Stimulated activated CD4-positive, alpha-beta T cell treated with anti-CD3 and anti-CD28 coated beads, Interleukin-1b, Interleukin-23, amount 100 ng/mL, for 1 hour (primary cell): Measurements from ENCODE around the gene ABCG1.

ENCODE experiments used
- DNase-seq, 2 donors: peaks; one replicate each; pipeline ENCODE4 v3.0.0-alpha.2; 2020; ENCODE audit warnings: low read depth in 2 of 2

The ABCG1 gene

DNA sequence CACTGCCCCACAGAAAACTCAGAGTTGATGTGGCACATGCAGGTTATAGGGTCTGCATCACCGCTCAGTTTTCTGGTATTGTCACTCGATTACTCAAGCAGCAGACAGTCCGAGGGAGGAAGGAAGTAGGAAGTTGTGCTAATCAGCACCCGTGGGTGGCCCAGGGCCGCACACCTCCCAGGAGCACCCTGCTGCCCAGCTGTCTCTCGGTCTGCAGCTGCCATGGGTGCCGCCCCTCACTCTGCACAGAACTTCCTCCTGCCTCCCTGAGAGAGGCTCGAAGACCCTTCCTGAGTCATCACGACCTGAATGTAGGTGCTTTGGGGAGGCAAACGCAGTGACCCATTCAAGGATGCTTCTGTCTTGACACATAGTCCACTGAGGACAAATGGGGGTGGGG is 100.4 kb downstream of the ABCG1 start:
- no peak for DNase-seq

DNA sequence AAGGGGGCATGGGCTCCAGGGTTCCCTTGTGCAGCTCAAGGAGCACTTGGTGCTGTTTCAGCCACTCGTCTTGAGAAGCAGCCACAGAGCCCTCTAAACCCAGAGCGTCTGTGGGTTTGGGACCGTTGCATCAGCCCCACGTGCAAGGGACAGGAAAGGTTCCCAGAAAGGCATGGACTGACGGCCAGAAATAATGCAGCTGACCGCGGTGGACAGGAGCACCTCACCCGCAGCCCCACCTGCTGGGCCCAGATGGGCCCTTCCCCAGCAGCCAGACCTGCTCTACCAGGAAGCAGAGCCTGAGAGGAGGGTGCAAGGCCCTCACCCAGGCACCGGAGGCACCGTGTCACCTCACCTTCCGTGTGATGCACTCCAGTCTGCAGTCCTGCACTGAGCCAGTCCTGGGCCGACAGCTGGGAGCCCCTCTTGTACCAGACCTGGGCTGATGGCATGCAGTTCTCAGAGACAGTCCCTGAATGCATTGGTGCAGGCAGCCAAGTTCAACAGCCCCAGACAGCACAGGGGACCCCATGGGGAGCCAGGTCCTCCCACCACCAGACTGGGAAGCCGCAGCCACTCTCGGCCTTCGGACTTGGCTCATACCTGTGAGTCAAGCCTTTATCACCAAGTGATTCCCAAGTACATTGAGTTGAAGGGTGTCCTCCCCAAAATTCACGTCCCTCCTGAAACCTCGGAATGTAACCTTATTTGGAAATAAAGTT is 101.1 kb downstream of the ABCG1 start:
- DNase-seq, result no peak

DNA sequence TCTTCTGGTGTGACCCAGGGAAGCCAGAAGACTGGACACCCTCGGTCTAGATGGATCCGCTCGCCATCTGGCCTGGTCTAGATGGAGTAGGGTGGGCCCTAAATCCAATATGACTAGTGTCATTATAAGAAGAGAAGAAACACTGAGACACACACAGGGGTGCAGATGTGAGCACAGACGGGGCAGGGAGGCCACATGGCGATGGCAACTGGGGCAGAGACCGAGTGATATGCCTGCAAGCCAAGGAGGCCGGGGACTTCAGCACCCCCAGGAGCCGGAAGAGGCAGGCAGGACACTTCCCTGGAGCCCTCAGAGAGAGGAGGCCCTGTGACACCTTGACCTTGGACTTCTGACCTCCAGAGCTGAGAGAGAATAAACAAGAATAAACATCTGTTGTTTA is 101.9 kb downstream of the ABCG1 start:
- no peak for DNase-seq

- no peak for DNase-seq
These were observed 102.3 kb downstream of the ABCG1 start for GRCh38 chr21:42321231-42321630.

- no peak for DNase-seq
These were observed 102.9 kb downstream of the ABCG1 start for GRCh38 chr21:42321845-42322244.

DNA sequence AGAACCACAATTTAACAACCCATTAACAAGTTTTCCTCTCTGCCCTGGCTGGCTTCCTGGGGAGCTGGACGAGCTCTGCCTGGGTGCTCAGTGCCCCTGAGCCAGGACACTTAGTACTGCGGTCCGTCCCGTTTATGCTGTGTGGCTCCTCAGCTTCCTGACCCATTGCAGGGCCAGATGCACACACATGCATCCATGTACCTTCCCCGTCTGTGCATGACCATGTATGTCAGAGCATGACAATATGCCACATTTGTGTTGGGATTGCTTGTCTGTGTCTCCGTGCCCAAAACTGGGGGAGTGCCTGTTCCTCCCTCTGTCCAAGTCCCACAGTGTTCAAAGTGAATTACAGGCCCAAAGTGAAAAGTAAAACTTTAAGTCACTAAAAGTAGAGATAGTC is 106.0 kb downstream of the ABCG1 start:
- DNase-seq, result no peak

GRCh38 chr21:42330380-42331371 is 111.7 kb downstream of the ABCG1 start:
- no peak for DNase-seq

- DNase-seq, result no peak
These were observed 112.7 kb downstream of the ABCG1 start for GRCh38 chr21:42331660-42332059.

DNA sequence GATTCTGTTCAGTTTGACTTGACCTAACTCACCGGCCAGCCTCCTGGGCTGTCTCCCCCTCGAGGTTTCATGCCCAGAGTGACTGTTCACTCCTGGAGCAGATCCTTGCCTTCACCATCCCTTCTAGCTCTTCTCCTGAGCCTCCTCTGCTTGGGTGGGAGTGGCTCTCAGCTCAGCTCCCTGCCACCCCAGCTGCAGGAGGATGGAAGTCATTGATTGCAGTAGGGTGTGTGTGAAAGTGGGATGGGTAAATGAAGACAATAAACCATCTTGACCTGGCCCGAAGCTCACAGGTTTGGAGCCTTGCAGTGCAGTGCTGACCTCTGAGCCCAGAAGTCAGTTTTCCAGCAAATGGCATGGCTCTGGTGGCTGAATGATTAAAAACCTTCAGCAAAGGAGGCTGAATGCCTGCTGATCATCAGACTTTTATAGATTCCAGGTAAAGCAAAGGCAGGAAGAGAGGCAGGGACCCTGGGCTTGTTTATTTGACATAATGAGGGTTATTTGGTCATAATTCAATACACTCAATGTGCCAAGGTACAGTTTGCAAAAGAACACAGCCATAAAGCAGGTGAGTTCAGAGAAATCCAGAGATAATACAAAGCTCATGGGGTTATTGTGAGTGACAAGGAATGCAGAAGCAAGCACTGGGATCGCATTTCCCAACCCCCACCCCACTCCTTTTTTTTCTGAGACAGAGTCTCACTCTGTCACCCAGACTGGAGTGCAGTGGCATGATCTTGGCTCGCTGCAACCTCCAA is 113.8 kb downstream of the ABCG1 start:
- DNase-seq, result no peak

DNA sequence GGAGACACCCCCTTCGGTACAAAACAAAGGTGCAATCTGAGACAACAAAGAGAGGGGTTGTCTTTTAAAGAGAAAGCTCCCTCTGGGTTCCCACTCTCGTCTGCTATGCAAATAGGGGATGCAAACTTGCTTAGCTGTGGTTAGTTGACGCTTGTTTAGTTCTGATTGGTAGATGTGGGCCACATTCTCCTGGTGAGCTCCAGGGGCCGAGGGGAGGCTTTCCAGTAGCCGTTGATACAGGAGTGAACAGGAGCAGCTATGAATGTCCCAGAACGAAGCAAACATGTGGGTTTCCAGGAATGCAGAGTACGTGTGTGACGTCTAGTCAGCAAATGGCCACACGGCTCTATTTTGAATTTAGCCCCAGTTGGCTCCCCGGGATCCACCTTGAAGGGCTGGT is 117.1 kb downstream of the ABCG1 start:
- DNase-seq, result no peak

GRCh38 chr21:42337276-42337675 is 118.3 kb downstream of the ABCG1 start:
- no peak for DNase-seq

DNA sequence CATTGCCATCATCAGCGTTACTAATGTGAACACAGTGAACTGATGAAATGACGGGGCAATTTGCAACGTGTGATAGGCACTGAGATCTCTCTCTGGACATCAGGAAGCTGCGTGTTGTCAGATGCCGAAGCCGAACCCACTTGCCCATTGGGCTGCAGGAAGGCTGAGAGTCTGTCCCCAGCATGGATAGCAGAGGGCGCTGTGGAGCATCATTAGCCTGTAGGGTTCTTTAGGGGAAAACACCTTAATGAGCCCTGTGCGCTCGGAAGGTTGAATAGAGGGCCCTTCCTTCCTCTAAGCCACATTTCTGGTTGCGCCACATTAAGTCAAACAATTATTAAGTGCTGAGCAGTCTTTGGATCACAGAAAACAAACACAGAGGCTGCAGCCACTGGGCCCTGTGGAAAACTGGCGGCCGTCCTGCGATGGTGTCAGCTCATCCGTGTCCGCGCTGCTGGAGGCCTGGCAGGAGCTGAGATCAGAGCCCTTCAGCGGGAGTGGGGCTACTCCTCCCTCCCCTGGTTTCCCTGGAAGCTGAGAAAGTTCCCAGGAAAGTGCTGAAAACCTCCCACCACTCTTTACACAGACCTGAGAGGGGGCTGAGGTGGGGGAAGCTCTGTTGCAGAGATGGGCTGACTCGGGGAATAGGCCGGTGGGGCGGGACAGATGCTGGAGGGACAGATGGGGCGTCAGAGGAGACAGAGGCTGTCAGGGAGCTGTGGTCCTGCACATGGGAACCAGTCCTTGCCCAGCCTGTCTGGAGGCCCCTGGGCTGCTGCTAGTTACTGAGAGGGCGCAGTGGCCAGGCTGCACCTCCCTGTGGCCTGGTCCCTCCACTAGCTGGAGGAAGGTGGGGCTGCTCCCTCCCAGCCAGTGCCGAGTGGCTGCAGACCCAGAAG is 119.1 kb downstream of the ABCG1 start:
- DNase-seq, result peak; percentile 63 to 73

DNA sequence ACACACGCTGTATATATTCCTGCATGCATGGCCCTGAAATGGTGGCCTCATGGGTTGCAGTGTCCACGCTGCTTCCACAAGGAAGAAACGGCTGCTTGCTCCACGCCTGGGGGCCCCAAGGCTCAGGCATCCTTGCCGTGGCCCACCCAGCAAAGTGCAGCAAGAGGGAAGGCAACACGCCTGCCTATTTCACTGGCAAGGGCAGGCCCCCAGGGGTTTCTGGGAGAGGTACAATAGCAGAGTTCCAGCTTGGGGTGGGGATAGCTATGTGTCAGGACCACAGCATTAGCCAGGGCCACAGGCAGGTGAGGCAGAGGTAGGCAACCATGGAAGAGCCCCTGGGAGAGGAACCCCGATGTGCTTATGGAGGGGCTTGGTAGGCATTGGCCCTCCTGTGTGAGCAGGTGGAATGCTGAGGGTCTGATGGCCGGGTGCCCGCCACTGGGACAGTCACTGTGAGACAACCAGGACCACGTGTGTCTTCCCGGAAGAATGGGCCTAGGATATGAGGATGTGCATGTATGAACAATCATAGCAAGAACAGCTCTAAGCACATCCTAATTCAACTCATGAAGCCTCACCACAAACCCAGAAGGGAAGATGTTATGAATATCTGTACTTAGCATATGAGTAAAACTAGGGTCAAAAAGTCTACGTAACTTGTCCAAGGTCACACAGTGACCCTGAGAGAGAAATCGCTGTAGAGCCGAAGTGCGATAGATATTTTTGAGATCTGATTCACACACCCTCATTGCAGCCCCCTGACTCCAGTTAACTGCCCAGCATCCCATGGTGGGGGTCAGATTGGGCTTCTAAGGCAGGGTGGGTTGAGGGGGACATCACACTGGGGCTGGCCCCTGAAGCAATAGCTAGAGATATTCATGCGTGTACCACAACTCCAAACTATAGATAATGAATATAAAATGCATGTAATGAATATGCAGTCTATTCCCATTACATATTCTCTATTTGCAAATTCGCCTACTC is 120.1 kb downstream of the ABCG1 start:
- DNase-seq, result no peak

- DNase-seq, result no peak
These were observed 121.5 kb downstream of the ABCG1 start for GRCh38 chr21:42340187-42341050.

DNA sequence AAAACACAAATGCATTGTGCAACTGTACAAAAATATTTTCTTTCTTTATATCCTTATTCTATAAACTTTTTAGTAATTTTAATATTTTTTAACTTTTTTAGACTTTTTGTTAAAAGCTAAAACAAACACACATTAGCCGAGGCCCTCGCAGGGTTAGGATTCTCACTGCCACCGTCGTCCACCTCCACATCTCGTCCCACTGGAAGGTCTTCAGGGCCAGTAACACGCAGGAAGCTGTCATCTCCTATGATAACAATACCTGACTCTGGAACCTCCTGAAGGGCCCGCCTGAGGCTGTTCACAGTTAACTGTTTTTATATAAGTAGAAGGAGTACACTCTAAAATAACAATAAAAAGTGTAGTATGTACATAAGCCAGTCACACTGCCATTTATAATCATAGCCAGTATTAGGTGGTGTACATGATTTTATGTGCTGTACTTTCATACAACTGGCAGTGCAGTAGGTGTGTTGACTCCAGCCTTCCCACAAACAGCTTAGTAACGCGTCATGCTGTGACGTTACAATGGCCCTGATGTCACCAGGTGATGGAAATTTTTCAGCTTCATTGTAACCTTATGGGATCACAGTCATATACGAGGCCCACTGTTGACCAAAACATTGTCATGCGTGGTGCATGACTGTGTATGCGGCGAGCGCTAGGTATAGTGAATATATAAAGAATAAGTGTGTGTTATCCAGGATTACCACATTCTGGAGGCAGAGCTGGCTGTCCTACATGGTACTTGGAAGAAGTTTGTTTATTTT is 123.0 kb downstream of the ABCG1 start:
- no peak for DNase-seq

GRCh38 chr21:42343101-42343500 is 124.2 kb downstream of the ABCG1 start:
- DNase-seq, result no peak

DNA sequence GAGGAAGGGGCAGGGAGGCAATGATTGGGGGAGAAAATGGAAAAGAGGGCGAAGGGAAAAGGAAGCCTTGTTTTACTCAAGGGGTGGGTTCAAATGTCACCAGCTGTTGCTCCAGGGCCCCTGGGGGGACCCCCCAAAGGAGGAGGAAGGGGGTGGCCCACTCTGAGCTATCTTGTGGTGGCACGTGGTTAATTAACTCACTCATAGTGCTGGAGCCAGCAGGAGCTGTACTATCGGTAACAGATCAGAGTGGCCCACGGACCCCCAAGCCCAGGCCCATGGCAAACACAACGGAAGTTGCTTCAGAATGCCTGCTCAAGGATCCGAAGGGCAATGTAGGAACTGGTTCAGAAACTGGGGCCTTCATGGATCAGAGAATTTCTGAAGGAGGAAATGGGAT is 124.6 kb downstream of the ABCG1 start:
- no peak for DNase-seq

GRCh38 chr21:42343963-42344510 is 125.1 kb downstream of the ABCG1 start:
- no peak for DNase-seq
